Forelimb muscle (tissue), 1 donor: ENCODE measurements around the gene TPK1. TPM values are rescaled to one million over a fixed set of nuclear protein-coding genes. Genes with fewer than 3 reads are reported as not detected.

Experiments used
- DNase-seq: peaks from one replicate; pipeline ENCODE4 v3.0.0-alpha.2; 2013; ENCODE audit warnings: low read depth
- polyA plus RNA-seq: library from polyadenylated mRNA; unstranded; fragments of 120-200 nt; gene quantifications from one replicate; pipeline ENCODE4 v1.2.1, GENCODE V29; 2013; ENCODE audit not compliant: insufficient read length

TPK1 gene
- polyA plus RNA-seq, 1 donor: 2.8 TPM

GRCh38 chr7:144529269-144529926 lies 306.5 kb downstream of the TPK1 start:
- DNase-seq: no peak

- no peak for DNase-seq
Observed at GRCh38 chr7:144528536-144529045, 307.3 kb downstream of the TPK1 start.

- no peak for DNase-seq
Observed at GRCh38 chr7:144527051-144527471, 308.8 kb downstream of the TPK1 start.

- DNase-seq: no peak
Observed at GRCh38 chr7:144525956-144526355, 309.9 kb downstream of the TPK1 start.

- DNase-seq: no peak
Observed at GRCh38 chr7:144524271-144524670, 311.6 kb downstream of the TPK1 start.

GRCh38 chr7:144523621-144524020 lies 312.2 kb downstream of the TPK1 start:
- DNase-seq: no peak

GRCh38 chr7:144519925-144520324 lies 315.9 kb downstream of the TPK1 start:
- DNase-seq: no peak

GRCh38 chr7:144518360-144518759 lies 317.5 kb downstream of the TPK1 start:
- no peak for DNase-seq

- no peak for DNase-seq
Observed at GRCh38 chr7:144517749-144518148, 318.1 kb downstream of the TPK1 start.

- DNase-seq: no peak
Observed at GRCh38 chr7:144516729-144517525, 318.9 kb downstream of the TPK1 start.

- no peak for DNase-seq
Observed at GRCh38 chr7:144513334-144513733, 322.5 kb downstream of the TPK1 start.

- no peak for DNase-seq
Observed at GRCh38 chr7:144510621-144511020, 325.2 kb downstream of the TPK1 start.

GRCh38 chr7:144508702-144509101 lies 327.2 kb downstream of the TPK1 start:
- no peak for DNase-seq

GRCh38 chr7:144503215-144503614 lies 332.6 kb downstream of the TPK1 start:
- no peak for DNase-seq

GRCh38 chr7:144500225-144500624 lies 335.6 kb downstream of the TPK1 start:
- no peak for DNase-seq

- no peak for DNase-seq
Observed at GRCh38 chr7:144497282-144497681, 338.6 kb downstream of the TPK1 start.

GRCh38 chr7:144494355-144494754 lies 341.5 kb downstream of the TPK1 start:
- no peak for DNase-seq

GRCh38 chr7:144489504-144489903 lies 346.3 kb downstream of the TPK1 start:
- no peak for DNase-seq

- DNase-seq: no peak
Observed at GRCh38 chr7:144488977-144489376, 346.9 kb downstream of the TPK1 start.

GRCh38 chr7:144487901-144488300 lies 348.0 kb downstream of the TPK1 start:
- no peak for DNase-seq

- no peak for DNase-seq
Observed at GRCh38 chr7:144484445-144484844, 351.4 kb downstream of the TPK1 start.

GRCh38 chr7:144483189-144483588 lies 352.7 kb downstream of the TPK1 start:
- no peak for DNase-seq

- DNase-seq: no peak
Observed at GRCh38 chr7:144481833-144482232, 354.0 kb downstream of the TPK1 start.
